HG02981 (cell line): Measurements from ENCODE around the gene TRERF1.

Experiments
- ATAC-seq: cut with Tn5 transposase; IDR thresholded peaks from one replicate; pipeline ENCODE4 v1.9.1; 2021; ENCODE audit warnings: mild to moderate bottlenecking, moderate library complexity; ENCODE audit not compliant: unreplicated experiment

Gene TRERF1

DNA sequence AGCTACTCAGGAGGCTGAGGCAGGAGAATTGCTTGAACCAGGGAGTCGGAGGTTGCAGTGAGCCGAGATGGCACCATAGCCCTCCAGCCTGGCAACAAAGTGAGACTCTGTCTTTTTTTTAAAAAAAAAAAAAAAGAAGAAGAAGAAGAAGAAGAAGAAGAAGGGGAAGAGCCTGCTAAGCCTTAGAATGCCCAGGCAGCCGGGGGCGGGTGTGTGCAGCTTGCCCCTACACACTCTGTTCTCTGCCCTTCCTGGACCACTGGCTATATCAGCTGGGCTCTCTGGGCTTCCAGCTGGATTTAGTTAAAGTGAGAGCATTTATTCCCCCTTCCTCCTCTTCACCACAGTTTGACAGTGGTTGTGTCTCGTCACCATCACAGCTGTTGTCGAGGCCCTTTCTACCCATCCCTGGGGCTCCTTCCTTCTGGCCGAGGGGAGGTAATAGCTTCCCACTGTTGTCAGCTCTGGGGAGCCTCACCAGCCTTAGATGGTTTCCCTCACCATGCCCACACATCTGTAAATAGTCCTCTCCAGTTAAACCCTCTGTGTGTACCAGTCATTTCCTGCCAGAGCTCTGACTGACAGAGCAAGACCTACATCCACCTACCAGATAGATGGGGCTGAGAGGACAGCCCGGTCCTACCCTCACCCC lies 77.6 kb downstream of the TRERF1 start:
- no peak for ATAC-seq

DNA sequence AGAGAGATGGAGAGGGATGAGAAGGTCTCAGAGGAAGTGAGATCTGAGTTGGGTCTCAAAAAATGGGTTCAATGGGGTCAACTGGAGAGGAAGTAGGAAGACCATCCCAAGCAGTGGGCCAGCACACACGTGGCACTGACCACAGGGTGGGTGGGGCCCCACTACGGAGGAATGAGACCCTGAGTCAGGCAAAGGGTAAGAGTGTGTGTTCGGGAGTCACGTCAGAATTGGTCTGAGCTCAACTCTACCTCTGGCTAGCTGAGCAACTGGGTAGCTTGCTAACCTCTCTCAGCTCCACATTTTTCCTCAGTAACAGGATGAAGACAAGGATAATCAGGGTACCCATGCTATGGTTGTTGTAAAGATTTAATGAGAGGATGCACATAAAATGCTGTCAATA lies 79.0 kb downstream of the TRERF1 start:
- ATAC-seq: no peak

DNA sequence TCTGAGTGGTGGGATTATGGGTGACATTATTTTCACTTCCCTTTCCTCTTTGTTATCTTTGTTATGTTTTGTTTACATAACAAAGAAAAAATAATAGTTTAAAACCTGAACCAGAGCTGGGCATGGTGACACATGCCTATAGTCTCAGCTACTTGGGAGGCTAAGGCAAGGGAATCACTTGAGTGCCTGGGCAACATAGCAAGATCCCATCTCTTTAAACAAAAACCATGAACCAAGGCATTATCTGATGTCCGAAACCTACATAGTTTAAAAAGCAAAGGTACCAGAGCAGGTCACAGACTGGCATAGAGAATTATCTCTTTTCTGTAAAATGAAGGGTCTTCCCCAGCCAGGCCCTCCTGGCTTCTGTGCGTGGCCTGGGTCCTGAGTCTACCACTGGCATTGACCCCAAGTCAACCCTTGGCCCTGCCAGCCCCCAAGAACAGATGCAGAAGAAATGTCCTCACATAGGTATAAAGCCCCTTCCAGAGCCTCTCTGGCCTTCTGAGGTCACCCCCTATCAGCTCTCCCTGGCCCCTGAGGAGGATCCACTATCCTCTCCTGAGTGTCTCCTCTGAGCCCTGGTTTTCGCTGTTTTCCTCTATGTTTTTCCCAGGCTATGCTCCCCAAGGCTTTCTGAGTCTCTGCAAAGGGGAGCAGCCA lies 81.3 kb downstream of the TRERF1 start:
- ATAC-seq: no peak

DNA sequence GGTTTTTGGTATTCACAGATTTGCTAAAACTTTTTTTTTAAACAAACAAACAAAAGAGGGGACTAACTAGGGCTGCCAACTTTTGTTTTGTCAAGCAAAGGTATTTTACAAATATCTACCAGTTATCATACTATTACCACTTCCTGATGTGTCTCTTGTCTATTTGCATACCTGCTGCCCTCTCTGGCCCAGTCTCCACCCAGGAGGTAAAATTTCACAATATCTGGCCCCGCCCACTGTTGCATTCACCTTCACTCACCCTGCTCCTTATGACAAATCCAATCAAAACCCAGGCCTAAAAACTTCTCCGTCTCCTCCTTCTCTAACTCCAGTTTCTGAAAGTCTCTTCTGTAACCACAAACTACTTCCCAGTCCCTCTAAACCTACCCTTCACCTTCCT lies 82.2 kb downstream of the TRERF1 start:
- no peak for ATAC-seq

DNA sequence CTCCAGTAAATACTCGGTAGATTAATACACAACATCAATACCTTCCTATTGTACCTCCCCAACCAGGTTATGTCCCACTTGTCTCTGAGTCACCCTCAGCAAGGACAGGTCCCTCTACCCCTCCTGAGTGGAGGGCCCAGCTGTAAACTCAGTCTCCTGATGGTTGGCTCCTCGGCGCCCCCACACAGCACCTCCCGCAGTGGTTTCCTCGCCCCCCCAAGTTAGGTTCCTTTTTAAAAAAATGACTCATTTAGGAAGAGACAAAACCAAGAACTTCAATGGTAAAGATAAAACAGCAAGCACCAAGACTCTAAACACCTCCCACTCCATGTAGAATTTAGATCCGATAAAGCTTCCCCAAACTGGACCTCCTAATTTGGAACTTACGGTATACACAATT lies 83.5 kb downstream of the TRERF1 start:
- ATAC-seq: peak; percentile 23

DNA sequence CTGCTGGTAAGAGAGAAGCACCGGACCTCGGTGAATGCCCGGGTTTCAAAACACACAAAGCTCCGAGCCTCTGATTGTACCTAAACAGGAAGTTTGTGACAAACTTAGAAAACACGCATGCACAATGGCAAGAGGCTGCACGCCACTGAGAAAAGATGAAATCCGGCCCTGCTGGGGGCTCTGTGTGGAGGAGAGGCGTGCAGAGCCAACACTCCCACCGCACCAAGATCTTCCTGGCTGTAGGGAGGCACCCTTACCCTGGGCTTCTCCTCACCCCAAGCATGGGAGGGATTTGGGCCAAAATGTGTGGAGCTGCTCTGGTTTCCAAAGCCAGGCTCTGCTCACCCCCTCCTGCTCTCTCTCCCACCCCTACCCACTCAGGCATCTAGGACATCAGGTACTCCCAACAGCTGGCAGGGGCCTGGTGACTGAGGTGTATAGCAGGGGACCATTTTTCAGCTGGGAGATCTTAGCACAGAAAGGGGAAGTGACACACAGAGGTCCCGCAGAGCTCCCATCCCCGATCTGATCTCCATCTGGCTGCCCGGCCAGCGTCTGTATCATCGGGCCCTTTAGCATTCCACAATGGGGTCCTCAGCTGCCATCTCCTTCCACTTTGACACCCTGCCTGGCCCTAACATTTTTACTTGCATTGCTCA lies 84.2 kb downstream of the TRERF1 start:
- peak; percentile 63 for ATAC-seq

DNA sequence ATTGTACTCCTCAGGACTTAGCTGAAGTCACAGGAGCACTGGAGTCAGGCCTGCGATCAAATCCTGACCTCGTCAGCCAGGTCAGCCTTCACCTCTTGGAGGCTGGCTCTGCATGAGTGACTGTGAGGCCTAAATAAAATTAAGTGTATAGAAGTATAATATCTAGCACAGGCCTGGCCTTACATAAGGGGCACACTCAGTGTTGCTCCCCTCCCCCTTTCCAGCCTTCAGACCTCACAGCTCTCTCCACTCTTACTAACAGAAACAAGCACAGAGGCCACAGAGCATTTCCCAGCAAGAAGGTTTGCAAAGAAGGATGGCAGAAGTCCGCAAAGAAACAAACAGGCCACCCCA lies 84.8 kb downstream of the TRERF1 start:
- ATAC-seq: no peak

DNA sequence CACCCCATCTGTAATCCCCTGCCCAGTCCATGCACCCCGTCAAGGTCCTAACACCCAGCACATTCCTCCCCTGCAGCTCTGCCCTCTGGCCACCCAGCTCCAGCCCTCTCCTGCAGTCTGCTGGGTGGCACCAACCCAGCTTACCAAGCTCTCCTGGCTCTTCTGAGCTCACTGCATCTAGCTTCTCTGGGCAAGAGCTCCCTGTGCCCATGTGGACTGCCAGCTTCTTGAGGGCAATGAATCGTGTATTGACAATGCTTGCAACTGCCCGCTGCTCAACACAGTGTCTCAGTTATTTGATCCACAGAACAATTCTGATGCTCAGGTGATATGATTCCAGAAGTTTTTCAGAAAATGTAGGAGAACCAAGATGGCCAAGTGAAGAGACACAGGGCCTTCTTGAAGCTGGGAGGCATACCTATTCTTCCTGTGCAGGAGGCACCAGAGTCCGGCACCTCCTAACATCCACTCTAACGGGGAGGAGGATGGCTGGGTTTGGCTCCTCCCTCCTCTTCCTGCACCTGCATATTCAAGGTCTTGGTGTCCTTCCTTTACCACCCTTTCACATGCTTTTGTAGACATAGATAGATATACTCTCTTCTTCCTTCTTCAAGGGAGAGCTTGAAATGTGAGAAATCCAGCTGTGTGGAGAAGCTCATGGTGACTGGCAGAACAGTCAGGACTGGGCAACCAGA lies 85.6 kb downstream of the TRERF1 start:
- no peak for ATAC-seq

DNA sequence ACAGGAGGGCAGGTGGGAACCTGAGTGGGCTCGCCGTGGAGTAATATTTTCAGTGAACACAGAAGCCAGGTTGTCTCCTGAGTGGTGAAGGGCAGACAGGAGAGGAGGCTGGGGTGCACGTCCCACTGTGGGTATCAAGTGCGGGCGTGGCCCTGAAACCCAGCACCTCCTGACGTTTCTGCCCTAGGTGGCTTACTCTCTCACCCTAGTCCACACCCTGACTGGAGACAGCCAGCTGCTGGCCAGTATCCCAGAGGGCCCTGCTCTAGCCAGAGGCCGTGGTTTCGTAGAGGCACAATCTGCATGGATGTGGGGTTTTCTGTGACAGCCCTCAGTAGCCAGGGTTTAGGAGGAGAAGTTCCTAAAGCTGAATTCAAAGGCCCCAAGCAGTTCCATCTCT lies 86.7 kb downstream of the TRERF1 start:
- no peak for ATAC-seq

DNA sequence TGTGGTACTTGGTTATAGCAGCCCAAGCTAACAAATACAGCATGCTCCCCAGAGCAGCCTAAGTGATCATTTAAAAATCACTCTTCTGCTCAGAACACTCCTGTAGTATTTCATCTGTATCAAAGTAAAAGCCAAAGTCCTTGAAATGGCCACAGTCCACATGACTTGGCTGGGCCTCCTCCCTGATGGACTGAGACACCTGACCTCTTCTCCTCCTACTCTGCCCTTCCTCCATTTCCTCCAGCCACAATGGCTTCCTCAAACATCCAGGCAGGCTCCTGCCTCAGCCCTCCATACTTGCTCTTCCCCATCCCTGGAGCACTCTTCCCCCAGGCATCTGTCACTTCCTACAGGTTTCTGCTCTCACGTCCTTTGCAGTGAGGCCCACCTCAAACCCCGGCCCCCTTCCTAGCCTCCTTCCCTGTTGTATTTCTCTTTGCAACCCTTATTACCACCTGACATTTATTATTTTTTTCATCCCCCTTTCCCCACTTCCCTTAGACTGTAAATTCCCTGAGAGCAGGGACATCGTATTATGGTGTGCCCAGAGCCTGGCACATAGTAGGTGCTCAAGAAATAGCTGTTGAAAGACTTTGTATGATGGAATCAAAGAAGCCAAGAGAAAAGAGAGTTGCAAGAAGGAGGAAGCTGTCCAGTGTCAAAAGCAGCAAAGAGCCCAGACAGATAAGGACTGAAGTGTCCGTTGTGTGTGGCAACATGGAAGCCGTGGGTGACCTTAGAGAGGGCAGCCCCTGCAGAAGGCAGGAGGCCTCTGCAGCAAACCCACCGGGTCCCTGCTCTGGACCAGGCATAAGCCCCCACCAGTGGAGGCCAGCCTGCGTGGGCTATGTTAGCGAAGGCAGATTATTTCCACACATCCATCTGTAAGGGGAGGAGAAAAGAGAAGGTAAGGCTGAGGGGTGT lies 87.5 kb downstream of the TRERF1 start:
- no peak for ATAC-seq

DNA sequence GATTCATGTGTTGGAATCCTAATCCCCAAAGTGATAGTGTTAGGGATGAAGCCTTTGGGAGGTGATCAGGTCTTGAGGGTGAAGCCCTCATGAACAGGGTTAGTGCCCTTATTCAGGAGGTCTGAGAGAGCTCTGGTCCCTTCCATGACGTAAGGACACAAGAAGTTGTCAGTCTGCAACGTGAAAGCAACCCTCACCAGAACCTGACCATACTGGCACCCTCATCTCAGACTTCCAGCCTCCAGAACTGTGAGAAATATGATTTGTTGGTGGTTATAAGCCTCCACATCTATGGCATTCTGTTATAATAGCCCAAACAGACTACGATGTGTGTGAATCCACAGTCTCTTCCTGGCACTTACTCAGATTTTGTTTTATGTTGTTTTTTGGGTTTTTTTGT lies 90.7 kb downstream of the TRERF1 start:
- no peak for ATAC-seq

DNA sequence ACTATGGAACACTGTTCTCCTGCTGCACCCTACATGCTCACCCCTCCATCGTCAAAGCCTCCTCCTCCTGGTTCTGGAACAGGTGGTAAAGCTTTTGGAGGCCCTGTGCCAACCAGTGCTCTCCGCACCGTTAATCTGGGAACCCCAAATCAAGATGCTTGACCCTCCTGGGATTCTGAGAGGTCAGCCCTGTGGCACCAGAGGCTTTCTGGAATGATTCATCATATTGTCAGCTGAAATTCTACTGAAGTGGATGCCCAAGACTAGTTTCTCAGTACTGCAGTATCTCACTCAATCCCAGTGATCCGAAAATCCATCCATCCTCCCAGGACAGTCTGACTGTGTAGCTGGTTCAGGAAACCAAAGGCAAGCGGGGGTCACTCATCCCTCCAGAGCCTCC lies 92.7 kb downstream of the TRERF1 start:
- no peak for ATAC-seq

DNA sequence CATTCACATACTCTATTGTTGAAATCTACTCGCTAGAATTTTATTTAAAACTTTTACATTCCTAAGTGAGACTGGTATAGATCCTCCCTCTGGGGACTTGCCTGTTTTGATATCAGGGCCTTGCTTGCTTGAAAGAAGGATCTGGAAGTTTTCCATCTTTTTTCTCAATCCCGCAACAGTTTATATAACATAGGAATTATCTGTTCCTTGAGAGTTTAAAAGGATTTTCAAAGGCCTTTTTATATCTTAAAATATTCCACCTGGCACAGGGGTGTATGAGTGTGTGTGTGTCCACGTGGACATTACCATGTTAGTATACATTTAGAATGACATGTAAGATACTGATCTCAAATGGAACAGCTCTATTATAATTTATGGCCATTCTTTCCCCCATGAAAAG lies 96.3 kb downstream of the TRERF1 start:
- ATAC-seq: no peak

DNA sequence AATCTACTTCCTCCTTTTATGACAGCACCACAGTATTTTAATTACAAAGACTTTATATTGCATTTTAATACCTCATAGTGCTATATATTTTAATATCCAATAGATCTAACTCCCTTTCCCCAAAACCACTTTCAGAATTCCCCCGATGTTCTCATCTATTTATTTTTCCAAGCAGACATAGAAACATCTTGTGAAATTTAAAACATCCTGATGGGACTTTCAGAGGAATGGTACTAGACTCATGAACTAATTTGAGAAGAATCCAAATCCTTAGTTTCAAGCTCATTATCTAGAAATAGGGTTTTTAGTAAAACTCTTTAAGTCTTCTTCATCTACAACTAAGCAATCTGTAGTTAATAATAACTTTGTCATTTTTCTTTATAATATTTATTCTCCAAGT lies 97.0 kb downstream of the TRERF1 start:
- no peak for ATAC-seq

DNA sequence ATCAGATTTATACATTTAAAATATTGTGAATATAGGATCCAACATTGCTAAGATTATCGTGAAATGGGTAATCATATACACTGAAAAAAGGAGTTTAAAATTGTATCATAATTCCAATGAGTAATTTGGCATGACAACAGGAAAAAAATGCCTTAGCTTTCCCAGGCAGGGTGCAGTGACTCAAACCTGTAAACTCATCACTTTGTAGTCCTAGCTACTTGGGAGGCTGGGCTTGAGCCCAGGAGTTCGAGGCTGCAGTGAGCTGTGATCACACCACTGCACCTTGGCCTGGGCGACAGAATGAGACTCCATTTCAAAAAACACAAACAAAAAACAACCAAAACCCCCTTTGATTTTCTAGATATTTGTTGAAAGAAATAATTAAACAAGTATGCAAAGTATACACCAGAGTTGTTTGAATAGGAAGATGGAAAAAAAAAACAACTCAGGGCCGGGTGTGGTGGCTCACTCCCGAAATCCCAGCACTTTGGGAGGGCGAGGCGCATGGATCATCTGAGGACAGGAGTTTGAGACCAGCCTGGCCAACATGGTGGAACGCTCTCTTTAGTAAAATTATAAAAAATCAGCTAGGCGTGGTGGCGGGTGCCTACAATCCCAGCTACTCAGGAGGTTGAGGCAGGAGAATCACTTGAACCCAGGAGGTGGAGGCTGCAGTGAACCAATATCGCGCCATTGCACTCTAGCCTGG lies 98.7 kb downstream of the TRERF1 start:
- no peak for ATAC-seq

DNA sequence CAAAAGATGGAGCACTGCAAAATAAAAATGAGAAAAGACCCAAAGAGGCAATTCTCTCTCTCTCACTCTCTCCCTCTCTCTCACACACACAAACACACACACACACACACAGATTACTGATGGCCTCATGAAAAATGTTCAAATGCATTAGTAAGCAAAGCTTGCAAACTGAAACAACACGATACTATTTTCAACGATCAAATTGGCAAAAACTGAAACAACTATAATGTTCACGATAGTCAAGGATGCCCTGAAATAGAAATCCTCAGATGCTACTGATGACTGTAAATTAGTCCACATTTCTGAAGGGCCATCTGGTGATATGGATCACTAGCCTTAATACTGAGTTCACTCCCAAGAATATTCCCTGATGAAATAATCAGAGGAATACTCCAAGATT lies 100.8 kb downstream of the TRERF1 start:
- no peak for ATAC-seq

DNA sequence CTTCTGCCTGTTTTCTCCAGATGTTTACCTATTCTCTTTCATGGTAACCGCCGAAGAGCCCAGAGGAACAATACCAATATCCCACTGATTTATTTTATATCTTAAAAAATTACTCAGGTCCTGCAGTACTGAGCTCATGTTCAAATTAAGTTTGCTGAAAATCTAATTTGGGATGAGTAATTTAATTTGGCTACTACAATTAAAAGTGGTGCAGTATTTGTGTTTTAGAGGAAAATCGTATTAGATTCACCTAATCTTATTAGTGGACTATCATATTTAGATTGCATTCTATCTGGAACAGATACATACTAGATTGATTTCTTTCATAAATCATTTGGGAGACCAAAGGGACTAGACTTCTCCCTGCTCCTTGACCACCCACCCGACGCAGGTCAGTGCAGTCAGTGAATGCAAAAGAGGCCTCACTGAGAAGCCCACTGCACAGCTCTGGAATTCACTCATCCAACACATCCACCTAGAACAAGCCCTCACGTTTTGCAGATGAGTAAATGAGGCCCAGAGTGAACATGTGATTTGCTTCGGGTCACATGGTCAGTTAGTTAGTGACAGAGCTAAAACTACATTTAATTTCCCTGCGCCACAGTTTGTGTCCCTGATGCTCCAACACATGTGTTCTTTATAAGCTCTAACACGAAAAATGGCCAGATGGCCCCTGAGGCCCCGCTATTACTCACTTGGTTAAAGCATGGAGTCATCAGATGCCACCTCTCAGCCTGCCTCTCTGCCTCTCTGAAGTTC lies 101.8 kb downstream of the TRERF1 start:
- no peak for ATAC-seq

DNA sequence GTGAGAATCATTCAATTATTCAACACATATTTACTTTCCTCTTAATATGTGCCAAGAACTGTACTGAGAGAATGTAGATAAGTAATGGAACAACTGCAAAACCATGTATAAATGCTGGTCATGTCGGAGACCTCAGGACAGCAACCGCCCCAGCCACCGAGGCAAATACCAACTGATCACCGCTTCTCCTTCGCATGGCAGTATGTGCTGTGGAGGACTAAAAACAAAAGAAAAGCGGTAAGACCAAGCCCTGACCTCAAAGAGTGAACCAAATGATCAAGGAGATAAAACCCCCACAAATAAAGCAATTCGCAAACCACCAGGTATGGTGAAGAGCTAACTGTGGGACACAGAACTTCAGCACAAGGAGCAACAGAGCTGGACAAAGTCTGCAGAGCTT lies 104.3 kb downstream of the TRERF1 start:
- no peak for ATAC-seq

DNA sequence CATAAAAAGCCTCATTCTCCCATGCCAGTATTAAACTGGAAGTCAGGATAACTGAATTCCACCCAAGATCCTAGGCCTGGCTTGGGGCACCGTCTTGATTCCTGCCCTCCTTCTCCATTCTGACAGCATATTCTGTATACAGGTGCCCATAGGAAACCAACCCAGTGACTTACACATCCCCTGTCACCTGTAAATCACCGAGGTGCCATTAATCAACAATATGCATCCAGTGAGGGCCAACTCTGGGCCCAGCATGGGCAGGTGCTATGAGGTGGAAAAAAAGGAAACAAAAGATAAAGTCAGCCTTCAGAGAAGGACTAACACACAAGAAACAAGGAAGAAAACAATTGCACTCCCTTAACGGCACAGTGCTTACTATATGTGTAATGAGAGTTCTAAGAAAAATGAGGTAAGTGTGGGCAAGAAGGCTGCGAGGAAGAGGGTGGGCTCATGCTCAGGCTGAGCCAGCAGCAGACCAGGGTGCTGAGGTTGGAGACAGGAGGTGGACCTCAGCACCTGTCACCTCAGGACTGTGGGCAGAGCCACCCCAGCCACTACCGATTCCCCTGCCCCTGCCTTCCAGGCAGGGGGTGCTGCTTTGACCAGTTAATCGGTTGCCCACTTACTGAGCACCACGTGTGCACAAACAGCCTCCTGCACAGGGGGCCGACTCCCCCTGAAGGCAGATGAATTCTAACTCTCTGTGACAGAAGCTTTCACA lies 105.9 kb downstream of the TRERF1 start:
- no peak for ATAC-seq
